Measurements from ENCODE around the gene PARP6. TPM values are rescaled to one million over a fixed set of nuclear protein-coding genes. Genes with fewer than 3 reads are reported as not detected.

PARP6 gene
- total RNA-seq, 2 donors from 2014 or later, result 87.3 to 92.1 TPM

DNA sequence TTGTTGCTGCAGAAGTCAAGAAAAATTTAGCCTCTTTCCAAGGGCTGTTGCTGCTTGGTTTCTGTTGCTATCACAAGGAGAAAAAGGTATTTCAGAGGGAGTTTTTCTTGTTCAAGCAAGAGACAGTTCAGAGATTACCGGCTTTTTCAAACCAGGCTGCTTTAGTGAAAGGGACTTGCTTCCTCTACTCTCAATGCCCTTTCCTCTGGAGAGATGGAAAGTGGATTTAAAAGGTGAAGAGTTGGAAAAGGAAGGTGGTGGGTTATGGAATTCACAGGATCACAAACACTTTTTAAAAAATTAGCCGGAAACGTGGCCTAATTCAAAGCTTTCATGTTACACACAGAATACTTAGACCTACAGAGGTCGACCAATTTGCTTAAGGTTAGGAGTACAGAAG is 1.1 kb downstream of the PARP6 start:
- H3K36me3 ChIP-seq (ENCODE audit: control insufficient read depth, insufficient read depth, low read length), result peaks cover 46% of the 10 kb centered on the region
- TF ChIP-seq, protein P1, sequence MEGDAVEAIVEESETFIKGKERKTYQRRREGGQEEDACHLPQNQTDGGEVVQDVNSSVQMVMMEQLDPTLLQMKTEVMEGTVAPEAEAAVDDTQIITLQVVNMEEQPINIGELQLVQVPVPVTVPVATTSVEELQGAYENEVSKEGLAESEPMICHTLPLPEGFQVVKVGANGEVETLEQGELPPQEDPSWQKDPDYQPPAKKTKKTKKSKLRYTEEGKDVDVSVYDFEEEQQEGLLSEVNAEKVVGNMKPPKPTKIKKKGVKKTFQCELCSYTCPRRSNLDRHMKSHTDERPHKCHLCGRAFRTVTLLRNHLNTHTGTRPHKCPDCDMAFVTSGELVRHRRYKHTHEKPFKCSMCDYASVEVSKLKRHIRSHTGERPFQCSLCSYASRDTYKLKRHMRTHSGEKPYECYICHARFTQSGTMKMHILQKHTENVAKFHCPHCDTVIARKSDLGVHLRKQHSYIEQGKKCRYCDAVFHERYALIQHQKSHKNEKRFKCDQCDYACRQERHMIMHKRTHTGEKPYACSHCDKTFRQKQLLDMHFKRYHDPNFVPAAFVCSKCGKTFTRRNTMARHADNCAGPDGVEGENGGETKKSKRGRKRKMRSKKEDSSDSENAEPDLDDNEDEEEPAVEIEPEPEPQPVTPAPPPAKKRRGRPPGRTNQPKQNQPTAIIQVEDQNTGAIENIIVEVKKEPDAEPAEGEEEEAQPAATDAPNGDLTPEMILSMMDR (conservative IDR thresholded peaks at IDR 0.05), result no peak
- no peaks in the 10 kb centered on the region for H3K9me3 ChIP-seq (ENCODE audit: control insufficient read depth, low read length)
- 74 to 88% methylated on average over 3 to 4 of the region's 4 CpGs for WGBS, 2 experiments (ENCODE audit: insufficient coverage in 1 of 2, insufficient read length in 1 of 2)
- Mint-ChIP-seq H3K9me3 (no peaks in the 10 kb centered on the region), H3K4me3 (peak overlapping the region; percentile 81), H3K4me1 (peaks cover 23% of the 10 kb centered on the region), H3K27ac (no peak overlapping the region), H3K27me3 (ENCODE audit: insufficient read depth) (peaks cover 19% of the 10 kb centered on the region), H3K36me3 (ENCODE audit: low read depth) (peaks cover 34% of the 10 kb centered on the region)
- DNase-seq, result no peak
- H3K27ac ChIP-seq (ENCODE audit: low read depth, low read length), result no peak overlapping the region
- H3K9ac ChIP-seq (ENCODE audit: extremely low read depth, low read length, poor library complexity, severe bottlenecking), result peak overlapping the region; percentile 77
- peaks cover 7% of the 10 kb centered on the region for H3K4me1 ChIP-seq (ENCODE audit: control insufficient read depth, insufficient read depth, low read length)
- H3K4me3 ChIP-seq (ENCODE audit: low read length), result peak overlapping the region; percentile 82
- H3K27me3 ChIP-seq (ENCODE audit: control insufficient read depth, insufficient read depth, low read length, poor library complexity, severe bottlenecking), result peaks cover 23% of the 10 kb centered on the region

DNA sequence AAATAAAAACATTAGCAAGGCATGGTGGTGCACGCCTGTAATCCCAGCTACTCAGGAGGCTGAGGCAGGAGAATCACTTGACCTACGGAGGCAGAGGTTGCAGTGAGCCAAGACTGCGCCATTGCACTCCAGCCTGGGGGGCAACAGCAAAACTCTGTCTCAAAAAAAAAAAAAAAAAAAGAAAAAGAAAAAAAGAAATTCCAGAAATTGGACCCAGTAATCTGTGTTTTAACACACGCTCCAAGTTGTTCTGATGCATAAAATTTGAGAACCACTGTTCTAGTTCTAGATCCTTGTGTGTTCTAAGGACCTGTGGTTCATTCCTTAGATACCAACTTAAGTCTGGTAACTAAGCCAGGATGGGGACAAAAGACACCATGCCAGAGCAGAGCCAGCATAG is 2.6 kb downstream of the PARP6 start:
- Histone ChIP-seq H3K27ac (ENCODE audit: low read depth, low read length) (no peak overlapping the region), H3K4me1 (ENCODE audit: control insufficient read depth, insufficient read depth, low read length) (peaks cover 7% of the 10 kb centered on the region), H3K9me3 (ENCODE audit: control insufficient read depth, low read length) (no peaks in the 10 kb centered on the region), H3K4me3 (ENCODE audit: low read length) (no peak overlapping the region), H3K27me3 (ENCODE audit: control insufficient read depth, insufficient read depth, low read length, poor library complexity, severe bottlenecking) (peaks cover 8% of the 10 kb centered on the region), H3K9ac (ENCODE audit: extremely low read depth, low read length, poor library complexity, severe bottlenecking) (no peak overlapping the region), H3K36me3 (ENCODE audit: control insufficient read depth, insufficient read depth, low read length) (peaks cover 61% of the 10 kb centered on the region)
- 96 to 97% methylated on average over 2 to 4 of the region's 4 CpGs for WGBS, 2 experiments (ENCODE audit: insufficient coverage in 1 of 2, insufficient read length in 1 of 2)
- peaks cover 6% of the 10 kb centered on the region for H3K27me3 Mint-ChIP-seq (ENCODE audit: insufficient read depth)
- peaks cover 23% of the 10 kb centered on the region for H3K4me1 Mint-ChIP-seq
- H3K9me3 Mint-ChIP-seq, result no peaks in the 10 kb centered on the region
- no peak overlapping the region for H3K4me3 Mint-ChIP-seq
- TF ChIP-seq, protein P1 (conservative IDR thresholded peaks at IDR 0.05), result no peak
- peaks cover 46% of the 10 kb centered on the region for H3K36me3 Mint-ChIP-seq (ENCODE audit: low read depth)
- H3K27ac Mint-ChIP-seq, result no peak overlapping the region
- no peak for DNase-seq

DNA sequence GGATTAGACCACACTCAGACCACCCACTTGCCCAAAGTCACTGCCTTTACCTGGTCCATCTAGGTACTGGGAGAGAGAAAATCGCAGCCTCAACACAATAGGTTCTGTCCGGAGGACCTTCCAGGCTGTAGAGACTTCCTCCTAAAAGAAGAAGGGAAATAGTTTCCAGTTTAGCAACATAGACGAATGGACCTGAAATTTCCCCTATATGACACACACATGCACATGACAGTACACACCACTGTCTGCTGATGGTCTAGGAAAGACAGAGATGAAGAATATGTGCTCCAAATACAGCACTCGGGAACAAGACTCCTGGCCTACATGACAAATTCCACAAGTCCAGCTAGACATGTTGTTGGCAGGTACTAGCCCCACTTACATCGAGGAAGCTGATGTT is 7.3 kb downstream of the PARP6 start:
- Mint-ChIP-seq H3K36me3 (ENCODE audit: low read depth) (peaks cover 79% of the 10 kb centered on the region), H3K4me1 (peaks cover 31% of the 10 kb centered on the region), H3K9me3 (no peaks in the 10 kb centered on the region), H3K27ac (no peak overlapping the region), H3K27me3 (ENCODE audit: insufficient read depth) (no peaks in the 10 kb centered on the region), H3K4me3 (no peak overlapping the region)
- H3K36me3 ChIP-seq (ENCODE audit: control insufficient read depth, insufficient read depth, low read length), result peaks cover 95% of the 10 kb centered on the region
- H3K27me3 ChIP-seq (ENCODE audit: control insufficient read depth, insufficient read depth, low read length, poor library complexity, severe bottlenecking), result no peaks in the 10 kb centered on the region
- H3K4me3 ChIP-seq (ENCODE audit: low read length), result no peak overlapping the region
- H3K9ac ChIP-seq (ENCODE audit: extremely low read depth, low read length, poor library complexity, severe bottlenecking), result no peak overlapping the region
- no peak for DNase-seq
- 93 to 96% methylated on average over 3 to 4 of the region's 5 CpGs for WGBS, 2 experiments (ENCODE audit: insufficient coverage in 1 of 2, insufficient read length in 1 of 2)
- H3K4me1 ChIP-seq (ENCODE audit: control insufficient read depth, insufficient read depth, low read length), result peaks cover 5% of the 10 kb centered on the region
- H3K9me3 ChIP-seq (ENCODE audit: control insufficient read depth, low read length), result no peaks in the 10 kb centered on the region
- no peak overlapping the region for H3K27ac ChIP-seq (ENCODE audit: low read depth, low read length)
- TF ChIP-seq, protein P1 (conservative IDR thresholded peaks at IDR 0.05), result no peak

Data from endodermal cell (in vitro differentiated cells).